ENCODE results near the gene OPN1MW.
"Not testable (repeated sequence)": the region's sequence is repeated elsewhere in the genome, so short reads cannot be mapped to it uniquely, and the experiment has no call there.

OPN1MW gene

GRCh38 chrX:154239982-154240503 is 57.6 kb downstream of the OPN1MW start:
- DNase-seq; H3K27ac Mint-ChIP-seq; H3K4me3 Mint-ChIP-seq; H3K9me3 Mint-ChIP-seq; H3K27me3 Mint-ChIP-seq; H3K4me1 Mint-ChIP-seq; ATAC-seq; H3K36me3 Mint-ChIP-seq (ENCODE audit: low read depth): not testable (repeated sequence)
